ENCODE results near the gene BAHCC1.
A peak's percentile ranks its signal among the peaks of the same experiment; 100 is the strongest.

Gene BAHCC1

GRCh38 chr17:81398832-81399411 lies 3.7 kb downstream of the BAHCC1 start:
- DNase-seq = no peak

- no peak for DNase-seq
Measured at GRCh38 chr17:81399481-81400153, 4.4 kb downstream of the BAHCC1 start.

DNA sequence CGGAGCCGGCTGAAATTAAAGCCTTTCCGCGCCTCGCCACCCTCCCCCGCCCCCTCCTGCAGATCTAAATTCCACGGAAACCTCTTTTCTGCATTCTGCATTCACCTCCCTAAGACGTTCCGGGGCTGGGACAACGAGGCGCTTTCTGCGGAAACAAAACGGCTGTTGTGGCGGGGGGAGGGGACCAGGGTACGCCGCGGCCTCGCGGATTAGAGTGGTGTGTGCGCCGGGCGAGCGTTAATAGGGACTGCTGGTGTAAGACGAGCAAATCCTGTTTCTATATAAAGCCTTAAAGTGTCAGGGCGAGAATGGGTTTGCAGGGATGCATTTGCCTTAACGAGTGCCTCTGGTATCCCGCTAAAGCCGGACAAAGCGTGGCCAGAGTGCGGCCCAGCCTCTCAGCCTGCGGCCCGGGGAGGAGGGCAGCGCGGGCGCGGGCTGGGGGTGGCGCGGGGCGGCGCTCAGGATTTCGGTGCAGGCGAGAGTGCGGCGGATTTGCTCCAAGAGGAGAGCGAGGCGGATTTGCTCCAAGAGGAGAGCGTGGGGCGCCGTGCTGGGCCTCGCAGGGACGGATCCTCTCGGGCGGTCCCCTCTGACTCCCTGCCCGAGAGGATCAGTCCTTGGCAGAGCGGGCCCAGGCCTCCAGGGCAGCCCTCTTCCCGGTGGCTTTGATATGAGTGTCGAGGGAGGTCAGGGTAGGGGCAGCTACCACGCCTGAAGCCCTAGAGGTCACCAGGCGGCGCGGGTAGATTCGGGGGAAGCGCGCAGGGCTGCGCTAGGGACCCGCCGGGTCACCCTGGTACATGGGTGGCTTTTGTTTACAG lies 5.1 kb downstream of the BAHCC1 start:
- peak; percentile 39 for DNase-seq

- no peak for DNase-seq
Measured at GRCh38 chr17:81400996-81401722, 5.9 kb downstream of the BAHCC1 start.

- no peak for DNase-seq
Measured at GRCh38 chr17:81401723-81402529, 6.7 kb downstream of the BAHCC1 start.

- no peak for DNase-seq
Measured at GRCh38 chr17:81402530-81402941, 7.3 kb downstream of the BAHCC1 start.

DNA sequence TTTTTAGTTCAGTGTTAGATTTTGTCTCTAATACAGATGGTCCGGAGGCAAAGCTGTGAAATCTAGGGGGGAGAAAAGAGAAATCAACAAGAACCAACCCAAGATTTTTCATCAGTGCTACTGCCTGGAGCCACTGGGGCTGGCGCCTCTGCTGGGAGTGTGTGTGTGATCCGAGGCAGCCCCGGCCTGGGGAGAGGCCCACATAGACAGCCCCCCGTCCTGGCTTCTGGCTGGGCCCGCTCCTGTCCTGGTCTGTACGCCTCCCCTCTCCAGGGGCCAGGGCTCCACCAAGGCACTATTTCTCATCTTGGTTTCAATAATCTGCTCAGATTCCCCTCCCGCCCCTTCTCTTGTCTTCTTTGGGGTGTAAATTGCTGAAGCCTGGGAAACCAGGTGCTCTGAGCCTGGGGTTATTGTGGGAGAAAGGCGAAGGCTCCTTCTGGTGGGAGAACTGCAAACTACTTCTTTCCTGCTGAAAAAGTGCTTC lies 7.8 kb downstream of the BAHCC1 start:
- no peak for DNase-seq

- no peak for DNase-seq
Measured at GRCh38 chr17:81403671-81404534, 8.6 kb downstream of the BAHCC1 start.

GRCh38 chr17:81404558-81405165 lies 9.4 kb downstream of the BAHCC1 start:
- DNase-seq = no peak

GRCh38 chr17:81405411-81405872 lies 10.2 kb downstream of the BAHCC1 start:
- no peak for DNase-seq

GRCh38 chr17:81406117-81406953 lies 11.1 kb downstream of the BAHCC1 start:
- DNase-seq = no peak

DNA sequence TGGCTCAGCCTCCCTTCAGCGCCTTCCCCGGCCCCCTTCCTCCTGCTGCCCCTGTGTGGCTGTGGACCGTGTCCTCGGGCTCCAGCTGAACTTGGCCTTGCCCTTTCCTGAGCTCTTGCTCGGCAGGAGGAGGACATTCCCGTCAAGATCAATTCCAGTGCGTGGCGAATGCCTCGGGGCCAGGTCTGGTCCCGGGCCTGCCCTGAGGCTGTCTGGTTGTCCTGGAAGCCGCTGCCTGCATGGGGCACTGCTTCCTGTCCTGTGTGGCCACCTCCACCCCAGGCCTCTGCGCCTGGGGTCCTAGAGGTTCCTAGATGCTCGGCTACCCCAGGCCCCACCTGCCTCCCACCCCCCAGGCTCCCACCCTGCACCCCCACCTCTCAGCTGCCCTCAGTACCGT lies 12.8 kb downstream of the BAHCC1 start:
- DNase-seq = no peak

DNA sequence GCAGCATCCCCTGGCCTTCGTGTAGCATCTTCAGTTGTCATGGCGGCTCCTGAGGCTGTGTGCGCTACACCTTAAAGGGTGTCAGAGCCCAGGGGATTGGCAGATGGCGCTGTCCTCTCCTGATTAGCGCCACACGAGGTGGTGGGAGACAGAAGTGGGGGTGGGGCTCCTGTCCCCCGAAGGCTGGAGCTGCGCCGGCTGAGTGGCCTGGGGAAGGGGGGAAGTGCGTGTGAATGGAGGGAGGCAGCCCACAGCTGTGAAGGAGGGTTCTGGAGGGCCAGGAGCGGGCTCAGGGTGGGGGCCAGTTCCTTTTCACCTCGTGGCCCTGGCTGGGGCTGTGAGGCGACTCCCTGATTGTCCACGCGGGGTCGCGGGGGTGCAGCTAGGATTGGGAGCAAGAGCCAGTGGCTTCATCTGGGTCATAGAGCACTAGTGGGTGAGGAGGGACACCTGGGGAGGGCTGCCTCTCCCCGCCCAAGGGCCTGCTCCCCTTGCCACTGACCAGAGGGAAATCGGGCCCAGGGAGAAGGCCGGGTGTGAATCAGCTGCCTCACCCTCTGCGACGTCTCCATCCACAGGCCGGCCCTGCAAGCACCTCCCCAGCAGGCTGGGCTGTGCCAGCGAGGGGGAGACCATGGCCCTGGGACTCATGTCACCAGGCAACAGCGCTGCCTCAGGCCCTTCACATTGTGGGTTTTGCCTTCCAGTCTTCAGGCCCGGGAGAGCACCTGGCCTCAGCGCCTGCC lies 14.1 kb downstream of the BAHCC1 start:
- no peak for DNase-seq

DNA sequence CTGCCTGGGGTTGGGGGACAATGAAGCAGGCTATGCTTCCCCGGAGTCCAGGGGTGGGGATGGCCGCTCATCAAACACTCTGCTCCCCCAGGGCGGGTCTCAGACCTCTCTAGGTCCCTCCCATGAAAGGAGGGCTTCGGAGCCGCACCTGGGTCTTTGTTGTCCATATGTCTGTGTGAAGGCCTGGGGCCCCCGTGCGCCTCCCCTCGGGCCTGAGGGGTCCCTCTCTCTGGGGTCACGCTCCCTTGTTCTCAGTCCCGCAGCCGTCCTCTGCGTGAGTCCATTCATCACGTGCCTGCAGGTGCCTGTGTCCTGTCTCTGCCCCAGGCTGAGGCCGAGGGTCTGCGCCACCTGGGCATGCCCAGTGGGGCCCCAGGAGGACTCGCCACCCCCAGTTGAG lies 15.6 kb downstream of the BAHCC1 start:
- DNase-seq = no peak

DNA sequence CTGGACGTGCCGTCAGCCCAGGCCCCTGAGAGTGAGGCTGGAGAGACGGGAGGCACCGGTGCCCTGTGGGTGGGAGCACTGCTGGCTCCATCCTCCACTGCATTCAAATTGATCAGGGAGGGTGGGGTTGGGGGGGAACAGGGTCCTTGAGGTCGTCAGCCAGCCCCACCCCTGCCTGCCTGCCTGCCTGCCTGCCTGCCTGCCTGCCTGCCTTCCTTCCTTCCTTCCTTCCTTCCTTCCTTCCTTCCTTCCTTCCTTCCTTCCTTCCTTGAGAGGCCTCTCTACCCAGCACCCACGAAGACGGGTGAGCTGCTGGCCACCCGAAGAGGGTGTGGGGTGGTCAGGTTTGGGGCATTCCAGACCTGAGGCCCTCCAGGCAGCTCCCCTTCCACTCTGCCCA lies 16.0 kb downstream of the BAHCC1 start:
- DNase-seq = no peak

DNA sequence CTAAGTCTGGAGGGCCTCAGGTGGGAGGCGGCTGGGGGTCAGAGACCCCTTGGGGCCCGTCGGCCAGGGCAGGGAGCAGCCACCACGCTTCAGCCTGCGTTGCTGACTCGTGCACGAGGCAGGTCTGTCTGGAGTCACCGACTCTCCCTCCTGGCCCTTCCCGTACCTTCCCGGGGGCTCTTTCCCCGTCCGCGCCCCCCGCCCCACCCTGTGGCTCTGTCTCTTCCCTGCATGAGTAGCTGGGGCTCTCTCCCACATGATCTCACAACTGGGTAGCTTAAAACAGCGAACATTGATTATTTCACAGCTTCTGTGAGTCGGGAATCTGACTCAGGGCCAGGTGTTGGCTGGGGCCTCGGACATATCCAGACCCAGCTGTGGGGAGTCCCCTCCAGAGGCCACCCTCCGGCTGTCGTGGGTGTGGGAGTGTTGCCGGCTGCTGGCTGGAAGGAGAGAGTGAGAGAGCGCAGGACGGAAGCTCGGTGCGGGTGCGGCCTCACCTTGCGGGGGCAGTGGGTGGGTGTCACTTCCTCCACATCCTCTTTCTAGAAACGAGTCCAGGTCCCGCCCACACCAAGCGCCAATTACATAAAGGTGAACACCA lies 17.3 kb downstream of the BAHCC1 start:
- peak; percentile 64 for DNase-seq

DNA sequence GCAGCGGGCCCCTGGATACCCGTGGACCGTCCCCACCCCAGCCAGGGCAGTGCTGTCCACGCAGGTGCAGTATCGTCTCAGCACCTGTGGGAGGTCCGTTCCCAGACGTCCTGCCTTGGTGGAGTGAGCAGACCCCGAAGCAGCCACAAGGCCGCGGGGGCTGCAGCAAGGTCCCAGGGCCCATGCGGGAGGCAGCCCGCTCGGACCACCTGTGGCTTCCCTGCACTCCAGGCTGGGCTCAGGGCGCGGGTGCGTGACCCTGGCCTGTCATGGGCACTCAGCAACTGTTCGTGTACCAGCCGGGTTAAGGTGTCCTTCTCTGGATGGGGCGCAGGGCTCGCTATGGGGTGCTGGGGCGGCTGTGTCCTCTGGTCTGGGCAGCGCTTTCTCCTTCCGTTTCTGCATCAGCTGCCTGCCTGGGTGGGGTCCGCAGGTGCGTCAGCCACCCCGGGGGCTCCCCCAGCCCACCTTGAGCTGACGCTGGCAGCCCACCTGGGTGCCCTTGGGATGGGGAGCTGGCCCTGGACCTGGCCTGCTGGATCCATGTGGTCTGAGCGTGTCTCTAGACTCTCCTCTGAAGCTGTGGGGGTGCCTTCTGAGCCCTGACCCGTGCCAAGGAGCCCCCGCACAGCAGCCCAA lies 18.4 kb downstream of the BAHCC1 start:
- no peak for DNase-seq

Measured in activated CD4-positive, alpha-beta T cell treated with anti-CD3 and anti-CD28 coated beads for 48 hours (primary cell).